GM18867 (cell line): Measurements from ENCODE around the gene ANKDD1B.
"Not testable (repeated sequence)": the region's sequence is repeated elsewhere in the genome, so short reads cannot be mapped to it uniquely, and the experiment has no call there.

Experiments
- ATAC-seq: cut with Tn5 transposase; IDR thresholded peaks from one replicate; pipeline ENCODE4 v1.9.1; 2021; ENCODE audit warnings: mild to moderate bottlenecking, moderate library complexity; ENCODE audit not compliant: unreplicated experiment

The ANKDD1B gene

GRCh38 chr5:75611311-75612225, at the start of gene ANKDD1B:
TSS of gene ANKDD1B (plus strand) at chr5:75611453. CDS start at chr5:75611635, 182 bp downstream.
- no peak for ATAC-seq

- peak; percentile 3 for ATAC-seq
These were observed 45.1 kb upstream of the ANKDD1B start for GRCh38 chr5:75565991-75566709.

GRCh38 chr5:75566710-75567309, 44.4 kb upstream of the ANKDD1B start:
- ATAC-seq: peak; percentile 89

- peak; percentile 44 for ATAC-seq
These were observed 43.5 kb upstream of the ANKDD1B start for GRCh38 chr5:75567710-75568109.

- peak; percentile 33 for ATAC-seq
These were observed 43.1 kb upstream of the ANKDD1B start for GRCh38 chr5:75568202-75568601.

GRCh38 chr5:75571547-75571946, 39.7 kb upstream of the ANKDD1B start:
- ATAC-seq: no peak

- ATAC-seq: peak; percentile 23
These were observed 36.5 kb upstream of the ANKDD1B start for GRCh38 chr5:75574791-75575190.

- ATAC-seq: not testable (repeated sequence)
These were observed 33.0 kb upstream of the ANKDD1B start for GRCh38 chr5:75578280-75578679.

- no peak for ATAC-seq
These were observed 26.6 kb upstream of the ANKDD1B start for GRCh38 chr5:75584641-75585040.

GRCh38 chr5:75588666-75589065, 22.6 kb upstream of the ANKDD1B start:
- ATAC-seq: no peak

- ATAC-seq: no peak
These were observed 10.7 kb upstream of the ANKDD1B start for GRCh38 chr5:75600535-75600934.

GRCh38 chr5:75601567-75601966, 9.7 kb upstream of the ANKDD1B start:
- ATAC-seq: no peak

GRCh38 chr5:75601996-75602395, 9.3 kb upstream of the ANKDD1B start:
- no peak for ATAC-seq

GRCh38 chr5:75603371-75603770, 7.9 kb upstream of the ANKDD1B start:
- ATAC-seq: no peak

- ATAC-seq: no peak
These were observed 7.4 kb upstream of the ANKDD1B start for GRCh38 chr5:75603821-75604220.

- ATAC-seq: not testable (repeated sequence)
These were observed 3.9 kb upstream of the ANKDD1B start for GRCh38 chr5:75607341-75607740.

GRCh38 chr5:75608870-75609269, 2.4 kb upstream of the ANKDD1B start:
- no peak for ATAC-seq

- ATAC-seq: no peak
These were observed 1.1 kb upstream of the ANKDD1B start for GRCh38 chr5:75610201-75610600.

- ATAC-seq: not testable (repeated sequence)
These were observed 368 bp upstream of the ANKDD1B start for GRCh38 chr5:75610859-75611310.

- no peak for ATAC-seq
These were observed 945 bp downstream of the ANKDD1B start for GRCh38 chr5:75612226-75612569.

GRCh38 chr5:75612901-75613300, 1.6 kb downstream of the ANKDD1B start:
- ATAC-seq: no peak
